ENCODE data around the gene MN1. TPM values are rescaled to one million over a fixed set of nuclear protein-coding genes. Genes with fewer than 3 reads are reported as not detected.

The MN1 gene
- total RNA-seq (2022; extraction: Qiagen RNA extraction) = 2.7 to 4.2 TPM (median 3.1 TPM) in 5 replicates

DNA sequence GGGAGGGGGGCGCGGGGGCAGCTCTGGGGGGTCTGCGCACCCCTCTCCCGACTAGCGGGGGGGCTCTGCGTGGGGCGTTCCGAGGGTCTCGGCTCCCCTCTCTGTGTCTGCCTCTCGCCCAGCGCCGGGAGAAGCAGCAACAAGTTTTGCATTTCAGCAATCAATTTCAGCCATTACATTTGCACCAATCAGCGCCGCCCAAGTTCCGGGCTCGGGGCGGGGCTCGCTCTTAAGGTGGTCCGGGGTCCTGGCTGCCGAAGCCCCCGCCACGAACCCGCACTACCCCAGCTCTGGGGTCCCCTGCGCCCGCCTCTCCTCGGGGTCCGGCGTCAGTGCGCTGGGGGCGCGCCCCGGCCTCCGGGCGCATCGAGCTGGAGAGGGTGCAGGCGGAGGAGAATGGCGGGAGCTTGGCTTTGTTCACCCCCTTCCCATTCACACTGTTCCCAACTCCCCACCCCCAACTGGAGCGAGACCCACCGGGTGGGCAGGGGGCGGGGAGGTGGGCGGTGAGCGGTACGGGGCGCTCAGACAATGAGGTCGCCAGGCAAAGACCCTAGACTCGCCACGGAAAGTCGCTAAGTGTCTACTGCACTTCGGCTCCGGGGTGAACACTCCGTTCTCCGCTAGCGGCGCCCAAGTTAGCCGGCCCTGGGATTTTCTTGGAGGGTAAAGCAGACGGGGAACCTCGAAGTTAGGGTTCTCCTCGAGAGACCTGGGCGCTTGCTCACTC lies at the start of gene MN1:
Gene MN1, minus strand, starts transcription at position 141 of the 730 bp plus-strand sequence. CDS start 1,213 bp downstream, outside the sequence.

Other genes starting within 250 kb of the MN1 start
- gene PITPNB, start 117.5 kb upstream of the MN1 start, total RNA-seq (2022; extraction: Qiagen RNA extraction) = 40.9 to 67.2 TPM (median 46.9 TPM) in 5 replicates

All from A549 treated with Hydrocortisone at 1 μM for 4 hours (cell line).